ENCODE results near the gene C2CD2L.
"Not testable (repeated sequence)": the region's sequence is repeated elsewhere in the genome, so short reads cannot be mapped to it uniquely, and the experiment has no call there.

The C2CD2L gene

GRCh38 chr11:119106564-119107537 is at the start of gene C2CD2L:
Gene C2CD2L (plus strand): TSS chr11:119107344. CDS start chr11:119107742, 398 bp downstream.
- peak; percentile 86 to 87 for DNase-seq (ENCODE audit: low read depth in 2 of 2)

DNA sequence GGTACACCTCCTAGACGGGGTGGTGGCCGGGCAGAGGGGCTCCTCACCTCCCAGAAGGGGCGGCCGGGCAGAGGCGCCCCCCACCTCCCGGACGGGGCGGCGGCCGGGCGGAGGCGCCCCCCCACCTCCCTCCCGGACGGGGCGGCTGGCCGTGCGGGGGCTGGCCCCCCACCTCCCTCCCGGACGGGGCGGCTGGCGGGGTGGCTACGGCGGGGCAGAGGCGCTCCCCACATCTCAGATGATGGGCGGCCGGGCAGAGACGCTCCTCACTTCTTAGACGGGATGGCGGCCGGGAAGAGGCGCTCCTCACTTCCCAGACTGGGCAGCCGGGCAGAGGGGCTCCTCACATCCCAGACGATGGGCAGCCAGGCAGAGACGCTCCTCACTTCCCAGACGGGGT is 48.0 kb upstream of the C2CD2L start:
- DNase-seq (ENCODE audit: low read depth in 2 of 2), result not testable (repeated sequence)

DNA sequence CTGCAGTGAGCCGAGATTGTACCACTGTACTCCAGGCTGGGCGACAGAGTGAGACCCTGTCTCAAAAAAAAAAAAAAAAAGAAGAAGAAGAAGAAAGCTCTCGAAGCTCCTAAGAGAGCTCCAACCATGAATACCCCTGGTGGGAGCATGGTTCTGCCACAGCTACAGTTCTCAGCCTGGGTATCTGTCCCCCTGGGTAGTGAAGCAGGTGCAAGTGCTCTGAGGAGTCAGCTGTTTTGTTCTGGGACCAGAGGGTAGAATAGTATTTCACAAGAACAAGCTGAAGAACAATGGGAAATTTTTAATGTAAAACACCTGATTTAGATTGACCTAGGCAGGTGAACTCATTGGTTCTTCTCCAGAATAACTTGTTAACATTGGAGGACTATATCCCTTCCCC is 45.9 kb upstream of the C2CD2L start:
- DNase-seq (ENCODE audit: low read depth in 2 of 2), result no peak

- no peak for DNase-seq (ENCODE audit: low read depth in 2 of 2)
These were observed 44.4 kb upstream of the C2CD2L start for GRCh38 chr11:119062779-119063178.

GRCh38 chr11:119065369-119065768 is 41.8 kb upstream of the C2CD2L start:
- DNase-seq (ENCODE audit: low read depth in 2 of 2), result peak in 1 of 2 donors; percentile 32

DNA sequence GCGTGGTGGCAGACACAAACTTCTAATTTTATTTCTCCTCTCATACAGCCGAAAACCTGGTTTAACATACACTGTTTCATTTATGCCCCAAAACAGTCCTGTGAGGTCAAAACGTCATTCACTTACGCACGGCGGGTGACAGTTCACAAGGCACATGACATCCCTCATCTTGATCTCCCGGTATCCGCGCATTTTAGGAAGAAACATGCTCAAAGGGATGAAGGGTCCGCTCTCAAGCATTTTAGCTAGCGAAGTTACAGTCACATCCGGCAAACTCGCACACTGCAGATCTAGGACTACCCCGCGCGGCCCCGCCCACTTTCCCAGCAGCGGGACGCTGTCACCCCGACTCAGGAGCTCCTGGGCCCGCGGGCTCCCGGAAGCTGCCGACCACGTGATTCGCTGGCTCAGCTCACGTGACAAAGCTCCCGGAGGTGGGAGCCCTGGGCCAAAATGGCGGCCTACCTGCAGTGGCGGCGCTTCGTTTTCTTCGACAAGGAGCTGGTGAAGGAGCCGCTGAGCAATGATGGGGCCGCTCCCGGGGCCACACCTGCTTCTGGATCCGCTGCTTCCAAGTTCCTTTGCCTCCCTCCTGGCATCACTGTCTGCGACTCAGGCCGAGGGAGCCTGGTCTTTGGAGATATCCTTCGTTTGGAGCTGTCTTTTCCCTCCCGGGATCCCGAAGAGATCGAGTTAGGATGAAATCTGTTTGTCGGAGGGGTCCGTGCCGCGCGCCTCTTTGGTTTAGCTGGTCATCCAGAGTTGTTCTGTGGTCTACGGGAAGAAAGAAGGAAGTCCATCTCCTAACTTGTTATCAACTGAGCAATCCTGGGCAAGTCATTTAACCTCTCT is 39.5 kb upstream of the C2CD2L start, which contains the start of gene VPS11:
TSS of gene VPS11 (plus strand) at position 448 of the 852 bp plus-strand sequence. CDS start at position 454, 6 bp downstream.
- DNase-seq (ENCODE audit: low read depth in 2 of 2), result peak; percentile 98

DNA sequence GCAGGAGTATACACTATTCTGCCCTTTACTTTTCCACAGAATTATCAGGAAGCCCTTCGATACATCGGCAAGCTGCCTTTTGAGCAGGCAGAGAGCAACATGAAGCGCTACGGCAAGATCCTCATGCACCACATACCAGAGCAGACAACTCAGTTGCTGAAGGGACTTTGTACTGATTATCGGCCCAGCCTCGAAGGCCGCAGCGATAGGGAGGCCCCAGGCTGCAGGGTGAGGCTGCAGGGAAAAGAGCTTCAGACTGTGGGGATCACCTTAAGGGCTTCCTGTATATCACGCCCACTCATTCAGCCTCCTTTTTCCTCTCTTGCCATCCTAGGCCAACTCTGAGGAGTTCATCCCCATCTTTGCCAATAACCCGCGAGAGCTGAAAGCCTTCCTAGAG is 29.3 kb upstream of the C2CD2L start:
- no peak for DNase-seq (ENCODE audit: low read depth in 2 of 2)

DNA sequence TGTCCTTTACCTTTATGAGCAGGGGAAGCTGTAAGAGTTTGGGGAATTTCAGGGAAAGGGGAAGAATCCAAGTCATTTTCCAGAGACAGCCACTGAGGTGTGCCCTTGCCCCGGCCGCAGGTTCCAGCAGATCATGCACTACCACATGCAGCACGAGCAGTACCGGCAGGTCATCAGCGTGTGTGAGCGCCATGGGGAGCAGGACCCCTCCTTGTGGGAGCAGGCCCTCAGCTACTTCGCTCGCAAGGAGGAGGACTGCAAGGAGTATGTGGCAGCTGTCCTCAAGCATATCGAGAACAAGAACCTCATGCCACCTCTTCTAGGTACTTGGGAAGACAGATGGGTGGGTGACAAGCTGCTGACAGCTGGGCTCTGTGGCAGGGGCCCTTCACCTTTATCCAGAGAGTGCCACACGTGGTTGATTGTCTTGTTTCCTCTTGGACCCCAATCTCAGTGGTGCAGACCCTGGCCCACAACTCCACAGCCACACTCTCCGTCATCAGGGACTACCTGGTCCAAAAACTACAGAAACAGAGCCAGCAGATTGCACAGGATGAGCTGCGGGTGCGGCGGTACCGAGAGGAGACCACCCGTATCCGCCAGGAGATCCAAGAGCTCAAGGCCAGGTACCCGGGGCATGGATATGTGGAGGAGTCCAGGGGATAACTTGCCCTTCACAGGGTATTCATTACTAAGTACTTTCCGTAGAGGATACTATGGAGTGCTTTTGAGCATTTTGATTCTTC is 28.3 kb upstream of the C2CD2L start:
- DNase-seq (ENCODE audit: low read depth in 2 of 2), result no peak

DNA sequence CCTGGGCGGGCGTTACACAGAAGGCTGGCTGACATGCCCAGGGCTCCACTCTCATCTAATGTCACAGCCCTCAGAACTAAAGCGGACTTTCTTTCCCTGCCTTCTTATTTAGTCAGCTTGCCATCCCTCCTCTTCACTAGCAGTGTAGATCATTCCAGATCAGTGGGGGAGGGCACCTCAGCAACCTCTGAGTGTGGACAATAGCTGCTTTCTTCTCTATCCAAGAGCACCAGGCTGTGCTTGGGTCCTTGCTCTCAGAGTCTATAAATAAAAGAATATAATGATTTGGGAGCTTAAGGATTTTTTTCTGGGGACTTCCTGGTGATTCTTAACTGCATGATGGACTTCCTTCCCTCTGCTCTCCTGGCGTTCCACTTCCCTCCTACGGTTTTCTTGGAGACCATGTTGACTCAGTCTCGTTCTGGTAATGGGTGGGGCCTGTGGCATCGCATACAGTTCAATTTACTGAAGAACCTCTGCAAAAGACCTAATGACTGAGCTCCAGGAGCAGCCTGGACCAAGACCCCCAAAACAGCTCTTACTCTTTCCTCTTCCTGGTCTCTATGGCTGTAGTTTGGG is 25.4 kb upstream of the C2CD2L start:
- DNase-seq (ENCODE audit: low read depth in 2 of 2), result no peak

DNA sequence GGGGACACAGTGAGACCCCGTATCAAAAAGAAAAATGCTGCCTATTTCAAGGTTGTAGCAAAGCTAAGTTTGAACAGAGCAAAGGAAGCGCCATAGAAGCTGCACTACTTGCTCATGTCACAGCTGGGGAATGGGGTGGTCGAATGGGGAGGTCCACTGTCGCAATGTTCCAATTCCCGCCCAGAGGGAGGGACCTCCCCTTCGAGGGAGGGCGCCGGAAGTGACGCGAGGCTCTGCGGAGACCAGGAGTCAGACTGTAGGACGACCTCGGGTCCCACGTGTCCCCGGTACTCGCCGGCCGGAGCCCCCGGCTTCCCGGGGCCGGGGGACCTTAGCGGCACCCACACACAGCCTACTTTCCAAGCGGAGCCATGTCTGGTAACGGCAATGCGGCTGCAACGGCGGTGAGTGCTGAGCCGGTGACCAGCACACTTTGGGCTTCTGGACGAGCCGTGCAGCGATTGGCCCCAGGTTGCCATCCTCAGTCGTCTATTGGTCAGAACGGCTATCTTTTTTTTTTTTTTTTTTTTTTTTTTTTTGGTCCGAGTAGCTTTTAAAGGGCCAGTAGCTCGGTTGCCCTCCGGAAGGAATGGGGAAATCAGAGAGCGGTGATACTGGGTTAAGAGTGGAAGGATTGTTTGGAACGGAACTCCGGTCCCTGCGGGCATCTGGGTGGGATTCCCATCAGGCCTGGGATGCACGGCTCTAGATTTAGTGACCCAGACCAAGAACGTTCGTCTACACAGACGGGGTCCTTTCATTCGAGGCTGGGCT is 22.3 kb upstream of the C2CD2L start, which contains the start of gene HMBS:
TSS of gene HMBS (plus strand) at position 219 of the 774 bp plus-strand sequence. CDS start at position 372, 153 bp downstream.
- DNase-seq (ENCODE audit: low read depth in 2 of 2), result peak; percentile 89

- DNase-seq (ENCODE audit: low read depth in 2 of 2), result no peak
These were observed 21.7 kb upstream of the C2CD2L start for GRCh38 chr11:119085437-119085847.

DNA sequence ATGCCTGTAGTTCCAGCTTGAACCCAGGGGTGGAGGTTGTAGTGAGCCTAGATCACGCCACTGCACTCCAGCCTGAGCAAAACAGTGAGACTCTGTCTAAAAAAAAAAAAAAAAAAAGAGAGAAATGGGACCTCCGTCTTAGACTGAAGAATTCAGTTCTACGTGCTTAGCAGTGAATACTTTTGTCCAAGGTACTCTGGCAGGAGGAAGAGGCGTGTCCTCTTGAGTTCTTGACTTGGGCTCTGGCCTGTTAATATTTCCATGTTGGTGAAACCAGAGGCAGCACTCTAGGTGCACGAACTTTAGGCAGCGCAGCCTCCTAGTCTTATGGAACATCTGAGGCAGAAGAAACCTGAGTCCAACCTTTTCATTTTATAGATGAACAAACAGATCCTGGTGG is 20.0 kb upstream of the C2CD2L start:
- no peak for DNase-seq (ENCODE audit: low read depth in 2 of 2)

GRCh38 chr11:119087747-119088241 is 19.4 kb upstream of the C2CD2L start:
- DNase-seq (ENCODE audit: low read depth in 2 of 2), result no peak

DNA sequence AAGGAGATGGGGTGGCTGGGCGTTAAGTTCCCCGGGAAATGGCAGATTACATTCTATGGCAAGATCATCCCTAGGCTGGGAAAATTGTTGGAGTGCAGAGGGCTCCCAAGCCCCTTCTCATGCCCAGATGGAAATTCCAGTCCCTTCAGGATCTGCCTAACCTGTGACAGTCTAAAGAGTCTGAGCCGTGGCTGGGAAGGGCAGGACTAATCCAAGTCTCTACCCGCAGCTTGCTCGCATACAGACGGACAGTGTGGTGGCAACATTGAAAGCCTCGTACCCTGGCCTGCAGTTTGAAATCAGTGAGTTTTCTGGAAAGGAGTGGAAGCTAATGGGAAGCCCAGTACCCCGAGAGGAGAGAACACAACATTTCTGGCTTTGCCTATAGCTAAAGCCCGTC is 18.7 kb upstream of the C2CD2L start:
- DNase-seq (ENCODE audit: low read depth in 2 of 2), result no peak

DNA sequence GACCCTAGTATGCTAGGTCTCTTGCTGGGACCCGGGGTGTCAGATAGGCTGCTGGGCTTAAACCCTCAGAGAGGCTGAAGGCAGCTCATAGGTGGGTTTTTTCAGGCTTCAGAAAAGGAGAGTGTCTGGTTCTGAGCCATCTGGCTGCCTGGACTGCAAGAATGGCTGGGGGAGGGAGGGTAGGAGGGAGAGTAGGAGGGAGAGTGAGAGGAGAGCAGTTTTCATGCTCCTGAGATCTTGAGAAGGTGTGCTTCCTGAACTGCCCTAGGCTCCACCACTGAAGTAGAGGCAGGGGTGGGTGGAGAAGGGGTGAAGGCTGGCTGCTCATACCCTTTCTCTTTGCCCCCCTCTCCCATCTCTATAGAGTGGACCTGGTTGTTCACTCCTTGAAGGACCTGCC is 17.8 kb upstream of the C2CD2L start:
- no peak for DNase-seq (ENCODE audit: low read depth in 2 of 2)

- no peak for DNase-seq (ENCODE audit: low read depth in 2 of 2)
These were observed 16.0 kb upstream of the C2CD2L start for GRCh38 chr11:119091178-119091577.

DNA sequence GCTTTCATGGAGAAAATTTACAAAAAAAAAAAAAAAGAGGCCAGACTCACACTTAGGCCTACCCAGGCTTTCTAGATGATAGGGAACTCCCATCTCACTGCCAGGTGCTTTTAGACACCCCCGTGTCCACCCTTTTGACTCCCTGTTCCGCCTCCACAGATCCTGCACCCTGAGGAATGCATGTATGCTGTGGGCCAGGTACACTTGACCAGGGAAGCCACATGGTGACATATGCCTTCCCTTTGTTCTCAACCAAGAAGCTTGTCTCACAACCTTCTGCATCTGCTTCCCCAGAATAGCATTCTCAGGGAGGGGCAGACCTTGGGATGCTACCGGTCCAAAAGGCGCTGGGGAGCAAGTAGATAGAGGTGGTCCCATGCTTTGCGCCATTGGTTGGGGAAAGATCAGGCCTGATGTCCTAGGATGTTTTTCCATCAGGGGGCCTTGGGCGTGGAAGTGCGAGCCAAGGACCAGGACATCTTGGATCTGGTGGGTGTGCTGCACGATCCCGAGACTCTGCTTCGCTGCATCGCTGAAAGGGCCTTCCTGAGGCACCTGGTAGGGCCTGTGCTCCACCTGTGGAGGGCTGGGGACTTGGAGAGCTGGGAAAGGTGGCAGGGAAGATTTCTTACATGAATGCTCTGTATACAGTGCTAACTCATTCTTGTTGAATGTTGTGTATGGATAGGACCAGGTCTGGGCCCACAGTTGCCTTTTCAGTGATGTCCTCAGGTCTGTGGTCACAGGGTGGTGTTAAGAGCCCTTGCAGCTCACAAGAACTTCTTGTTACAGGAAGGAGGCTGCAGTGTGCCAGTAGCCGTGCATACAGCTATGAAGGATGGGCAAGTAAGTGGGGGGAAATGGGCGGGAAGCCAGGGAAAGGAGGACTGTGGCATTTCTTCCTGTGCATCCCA is 14.9 kb upstream of the C2CD2L start:
- DNase-seq (ENCODE audit: low read depth in 2 of 2), result no peak

- DNase-seq (ENCODE audit: low read depth in 2 of 2), result no peak
These were observed 14.0 kb upstream of the C2CD2L start for GRCh38 chr11:119092880-119093842.
